ENCODE data around the gene CMTM3. TPM values are rescaled to one million over a fixed set of nuclear protein-coding genes. Genes with fewer than 3 reads are reported as not detected.
"Not testable (repeated sequence)": the region's sequence is repeated elsewhere in the genome, so short reads cannot be mapped to it uniquely, and the experiment has no call there.

The CMTM3 gene
- total and polyA plus RNA-seq, 7 experiments from 2014 or later: 52.0 to 138 (median 64.6) TPM

DNA sequence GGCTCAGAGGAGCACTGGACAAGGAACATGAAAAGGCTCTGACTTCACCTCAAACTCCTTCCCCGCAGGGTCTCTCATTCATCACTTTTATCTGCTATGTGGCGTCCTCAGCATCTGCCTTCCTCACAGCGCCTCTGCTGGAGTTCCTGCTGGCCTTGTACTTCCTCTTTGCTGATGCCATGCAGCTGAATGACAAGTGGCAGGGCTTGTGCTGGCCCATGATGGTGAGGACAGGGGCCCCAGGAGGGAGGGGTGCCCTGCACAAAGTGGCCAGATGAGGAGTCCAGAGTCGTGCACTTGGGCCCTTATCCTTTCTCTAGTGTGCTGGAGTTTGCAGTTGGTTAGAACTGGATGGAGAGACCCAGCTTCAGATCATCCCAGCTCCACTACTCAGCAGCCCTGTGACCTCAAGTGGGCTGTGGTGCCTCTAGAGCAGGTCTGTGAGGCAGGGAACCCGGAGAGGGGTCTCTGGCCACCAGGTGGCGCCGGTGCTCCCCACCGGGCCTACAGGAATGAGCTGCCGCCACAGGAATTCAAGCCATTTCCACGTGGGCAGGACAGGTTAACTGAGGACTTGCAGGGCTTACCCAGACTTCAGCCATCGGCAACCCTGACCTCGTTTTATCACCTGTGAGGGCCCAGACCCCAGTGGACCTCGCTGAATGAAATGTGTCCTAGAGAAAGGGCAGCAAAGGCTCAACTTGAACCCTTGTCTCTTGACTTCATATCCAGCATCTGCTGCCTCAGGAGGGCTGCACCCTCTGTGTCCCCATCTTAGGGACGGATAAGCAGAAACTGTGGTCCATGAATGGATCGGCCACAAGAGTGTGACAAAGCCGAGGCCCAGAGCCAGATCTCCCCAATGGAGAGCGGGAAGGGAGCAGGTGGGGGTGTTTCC, 4.0 kb downstream of the CMTM3 start:
- H3K36me3 Mint-ChIP-seq: peaks cover 0 to 15% (median 5%) of the 10 kb centered on the region in 5 donors
- peak; percentile 66 to 85 (median 78) for DNase-seq
- ChIA-PET CTCF (interaction anchor here (0.6 to 3.0 kb wide), 25 partner anchors 8 to 282 kb away, joined by 3 to 26 read pairs (median 4); partner anchors contain the start of genes CKLF and CMTM2), POLR2A (interaction anchor here (0.9 to 1.7 kb wide), 4 partner anchors 11 to 46 kb away, joined by 3 to 6 read pairs (median 4); partner anchors contain the start of gene CMTM2)
- H3K9me3 ChIP-seq (ENCODE audit: control insufficient read depth in 2 of 3, low read length in 3 of 3): no peaks in the 10 kb centered on the region
- no peak overlapping the region for H3K4me3 ChIP-seq (ENCODE audit: low read length)
- H3K36me3 ChIP-seq (ENCODE audit: control insufficient read depth in 2 of 3, insufficient read depth in 3 of 3, low read length in 3 of 3): peaks cover 5 to 52% (median 8%) of the 10 kb centered on the region in 3 experiments
- H3K4me1 ChIP-seq (ENCODE audit: control insufficient read depth in 2 of 2, insufficient read depth in 2 of 2, low read length in 2 of 2): peaks cover 17 to 34% of the 10 kb centered on the region in 2 donors
- intact Hi-C loops (cut with micrococcal nuclease): loop anchor here (1.0 to 5.0 kb wide), 12 partner anchors 42 to 264 kb away; partner anchors contain the start of genes CMTM4 (in 2 of the 2) and DYNC1LI2 (in 2 of the 2)
- no peaks in the 10 kb centered on the region for H3K27me3 ChIP-seq (ENCODE audit: control insufficient read depth in 2 of 2, insufficient read depth in 2 of 2, low read length in 2 of 2)
- peak overlapping the region in 8 of 10 donors; percentile 6 to 82 (median 34) for H3K4me3 Mint-ChIP-seq
- H3K27ac Mint-ChIP-seq: peak overlapping the region in 8 of 9 donors; percentile 45 to 85 (median 79)
- peaks cover 0 to 4% (median 0%) of the 10 kb centered on the region in 11 donors for H3K9me3 Mint-ChIP-seq
- peak; percentile 52 for ATAC-seq
- H3K4me1 Mint-ChIP-seq: peaks cover 19 to 37% (median 35%) of the 10 kb centered on the region in 7 donors
- peaks cover 0 to 3% (median 0%) of the 10 kb centered on the region in 5 donors for H3K27me3 Mint-ChIP-seq
- H3K27ac ChIP-seq (ENCODE audit: low read depth, low read length): peak overlapping the region; percentile 40

DNA sequence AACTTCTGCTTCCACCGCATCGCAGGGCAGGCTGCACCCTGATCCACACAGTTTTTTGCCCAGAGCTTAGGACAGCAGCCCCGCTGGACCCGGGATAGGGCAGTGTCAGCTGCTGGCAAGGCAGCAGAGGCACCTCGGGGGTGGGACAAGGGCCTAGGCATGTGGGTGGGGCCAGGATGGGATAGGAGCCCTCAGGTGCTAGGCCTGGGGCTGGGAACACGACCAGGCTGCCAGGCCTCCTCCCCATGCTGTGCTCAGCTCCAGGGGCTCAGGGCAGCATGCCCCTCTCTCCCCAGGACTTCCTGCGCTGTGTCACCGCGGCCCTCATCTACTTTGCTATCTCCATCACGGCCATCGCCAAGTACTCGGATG, 4.6 kb downstream of the CMTM3 start:
- Histone ChIP-seq H3K36me3 (ENCODE audit: control insufficient read depth in 2 of 3, insufficient read depth in 3 of 3, low read length in 3 of 3) (peaks cover 5 to 57% (median 8%) of the 10 kb centered on the region in 3 experiments), H3K9me3 (ENCODE audit: control insufficient read depth in 2 of 3, low read length in 3 of 3) (no peaks in the 10 kb centered on the region), H3K27me3 (ENCODE audit: control insufficient read depth in 2 of 2, insufficient read depth in 2 of 2, low read length in 2 of 2) (no peaks in the 10 kb centered on the region), H3K4me3 (ENCODE audit: low read length) (no peak overlapping the region), H3K4me1 (ENCODE audit: control insufficient read depth in 2 of 2, insufficient read depth in 2 of 2, low read length in 2 of 2) (peaks cover 17 to 28% of the 10 kb centered on the region in 2 donors), H3K27ac (ENCODE audit: low read depth, low read length) (peak overlapping the region; percentile 40)
- no peak for DNase-seq
- Mint-ChIP-seq H3K4me3 (no peak overlapping the region), H3K27ac (no peak overlapping the region), H3K36me3 (peaks cover 0 to 15% (median 5%) of the 10 kb centered on the region in 5 donors), H3K27me3 (no peaks in the 10 kb centered on the region), H3K9me3 (no peaks in the 10 kb centered on the region), H3K4me1 (peaks cover 14 to 31% (median 29%) of the 10 kb centered on the region in 7 donors)
- intact Hi-C loops (cut with micrococcal nuclease): loop anchor here (2.0 to 5.0 kb wide), 5 partner anchors 42 to 264 kb away; partner anchors contain the start of genes CMTM4 (in 1 of the 2) and DYNC1LI2 (in 1 of the 2)
- no peak for ATAC-seq
- ChIA-PET POLR2A (interaction anchor here (1.2 kb wide), 1 partner anchor 42 kb away, joined by 3 read pairs; no protein-coding TSS in a partner anchor), CTCF (interaction anchor here (0.5 to 3.0 kb wide), 18 partner anchors 9 to 281 kb away, joined by 3 to 26 read pairs (median 4); partner anchors contain the start of genes CKLF and CMTM2)

- H3K4me1 Mint-ChIP-seq: peaks cover 14 to 31% (median 27%) of the 10 kb centered on the region in 7 donors
- ChIA-PET POLR2A (interaction anchor here (0.8 kb wide), 1 partner anchor 40 kb away, joined by 3 read pairs; no protein-coding TSS in a partner anchor), CTCF (interaction anchor here (0.7 to 1.0 kb wide), 3 partner anchors 9 to 258 kb away, joined by 3 to 5 read pairs (median 3); no protein-coding TSS in a partner anchor)
Measured at GRCh38 chr16:66610111-66610820, 5.8 kb downstream of the CMTM3 start.

DNA sequence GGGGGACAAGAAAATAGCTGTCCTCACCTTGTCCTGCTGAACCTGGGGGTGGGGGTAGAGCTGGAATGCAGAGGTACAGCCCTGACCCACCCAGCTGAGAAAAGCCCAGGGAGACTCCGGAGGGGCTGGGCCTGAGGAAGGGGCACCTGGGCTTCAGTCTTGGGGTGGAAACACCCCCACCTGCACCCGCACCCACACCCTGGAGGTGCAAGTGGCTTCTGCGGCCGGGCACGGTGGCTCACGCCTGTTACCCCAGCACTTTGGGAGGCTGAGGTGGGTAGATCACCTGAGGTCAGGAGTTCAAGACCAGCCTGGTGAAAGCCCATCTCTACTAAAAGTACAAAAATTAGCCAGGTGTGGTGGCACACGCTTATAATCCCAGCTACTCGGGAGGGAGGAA, 7.4 kb downstream of the CMTM3 start:
- intact Hi-C loops (cut with micrococcal nuclease); H3K4me3 ChIP-seq (ENCODE audit: low read length); H3K27ac Mint-ChIP-seq; H3K27ac ChIP-seq (ENCODE audit: low read depth, low read length); H3K4me3 Mint-ChIP-seq; CTCF ChIA-PET; POLR2A ChIA-PET; H3K9me3 ChIP-seq (ENCODE audit: control insufficient read depth in 2 of 3, low read length in 3 of 3); H3K27me3 Mint-ChIP-seq; H3K27me3 ChIP-seq (ENCODE audit: control insufficient read depth in 2 of 2, insufficient read depth in 2 of 2, low read length in 2 of 2); DNase-seq; ATAC-seq; H3K9me3 Mint-ChIP-seq: not testable (repeated sequence)
- peaks cover 6 to 20% (median 17%) of the 10 kb centered on the region in 7 donors for H3K4me1 Mint-ChIP-seq
- peaks cover 0 to 12% (median 5%) of the 10 kb centered on the region in 5 donors for H3K36me3 Mint-ChIP-seq
- H3K36me3 ChIP-seq (ENCODE audit: control insufficient read depth in 2 of 3, insufficient read depth in 3 of 3, low read length in 3 of 3): peaks cover 5 to 57% (median 8%) of the 10 kb centered on the region in 3 experiments
- peaks cover 8 to 13% of the 10 kb centered on the region in 2 donors for H3K4me1 ChIP-seq (ENCODE audit: control insufficient read depth in 2 of 2, insufficient read depth in 2 of 2, low read length in 2 of 2)

More at GRCh38 chr16:66610111-66610820, 5.8 kb downstream of the CMTM3 start:
- Mint-ChIP-seq H3K4me3 (no peak overlapping the region), H3K9me3 (no peaks in the 10 kb centered on the region), H3K27ac (peak overlapping the region in 3 of 9 donors; percentile 46 to 59 (median 57)), H3K27me3 (no peaks in the 10 kb centered on the region), H3K36me3 (peaks cover 0 to 13% (median 5%) of the 10 kb centered on the region in 5 donors)
- Histone ChIP-seq H3K4me1 (ENCODE audit: control insufficient read depth in 2 of 2, insufficient read depth in 2 of 2, low read length in 2 of 2) (peaks cover 17 to 26% of the 10 kb centered on the region in 2 donors), H3K9me3 (ENCODE audit: control insufficient read depth in 2 of 3, low read length in 3 of 3) (no peaks in the 10 kb centered on the region), H3K36me3 (ENCODE audit: control insufficient read depth in 2 of 3, insufficient read depth in 3 of 3, low read length in 3 of 3) (peaks cover 5 to 57% (median 8%) of the 10 kb centered on the region in 3 experiments), H3K27me3 (ENCODE audit: control insufficient read depth in 2 of 2, insufficient read depth in 2 of 2, low read length in 2 of 2) (no peaks in the 10 kb centered on the region), H3K4me3 (ENCODE audit: low read length) (no peak overlapping the region), H3K27ac (ENCODE audit: low read depth, low read length) (no peak overlapping the region)
- ATAC-seq (no peak), DNase-seq (no peak)
- intact Hi-C loops (cut with micrococcal nuclease): no loop called here

GRCh38 chr16:66612422-66612821, 7.9 kb downstream of the CMTM3 start:
- no peak overlapping the region for H3K4me3 Mint-ChIP-seq
- no peak overlapping the region for H3K27ac Mint-ChIP-seq
- intact Hi-C loops (cut with micrococcal nuclease): no loop called here
- no peaks in the 10 kb centered on the region for H3K27me3 ChIP-seq (ENCODE audit: control insufficient read depth in 2 of 2, insufficient read depth in 2 of 2, low read length in 2 of 2)
- POLR2A ChIA-PET: no interaction called here
- CTCF ChIA-PET: no interaction called here
- no peak overlapping the region for H3K4me3 ChIP-seq (ENCODE audit: low read length)
- peaks cover 5 to 57% (median 8%) of the 10 kb centered on the region in 3 experiments for H3K36me3 ChIP-seq (ENCODE audit: control insufficient read depth in 2 of 3, insufficient read depth in 3 of 3, low read length in 3 of 3)
- ATAC-seq (no peak), DNase-seq (no peak)
- H3K9me3 Mint-ChIP-seq: no peaks in the 10 kb centered on the region
- H3K4me1 Mint-ChIP-seq: peaks cover 6 to 14% (median 12%) of the 10 kb centered on the region in 7 donors
- H3K36me3 Mint-ChIP-seq: peaks cover 0 to 12% (median 5%) of the 10 kb centered on the region in 5 donors
- no peaks in the 10 kb centered on the region for H3K27me3 Mint-ChIP-seq
- no peaks in the 10 kb centered on the region for H3K9me3 ChIP-seq (ENCODE audit: control insufficient read depth in 2 of 3, low read length in 3 of 3)
- H3K4me1 ChIP-seq (ENCODE audit: control insufficient read depth in 2 of 2, insufficient read depth in 2 of 2, low read length in 2 of 2): peaks cover 8 to 11% of the 10 kb centered on the region in 2 donors
- no peak overlapping the region for H3K27ac ChIP-seq (ENCODE audit: low read depth, low read length)
